Measurements from ENCODE around the gene KRTAP4-8.

DNA sequence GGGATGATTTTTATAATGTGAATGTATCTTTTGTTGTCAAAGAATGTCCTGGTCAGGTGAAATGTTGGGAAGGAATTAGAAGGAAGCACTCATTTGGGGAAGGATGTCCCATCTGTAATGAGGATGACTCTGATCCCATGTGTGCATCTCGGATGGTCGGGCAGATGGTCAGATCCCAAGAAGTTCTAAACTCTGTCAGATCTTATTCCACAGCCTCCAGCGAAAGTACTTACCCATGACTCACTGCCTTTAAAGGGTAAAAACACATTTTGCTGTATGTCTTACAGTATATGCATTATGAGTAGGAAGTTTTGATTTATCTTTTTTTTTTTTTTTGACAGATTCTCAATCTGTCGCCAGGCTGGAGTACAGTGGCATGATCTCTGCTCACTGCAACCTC, 20.8 kb upstream of the KRTAP4-8 start:
- TF ChIP-seq, protein P1, sequence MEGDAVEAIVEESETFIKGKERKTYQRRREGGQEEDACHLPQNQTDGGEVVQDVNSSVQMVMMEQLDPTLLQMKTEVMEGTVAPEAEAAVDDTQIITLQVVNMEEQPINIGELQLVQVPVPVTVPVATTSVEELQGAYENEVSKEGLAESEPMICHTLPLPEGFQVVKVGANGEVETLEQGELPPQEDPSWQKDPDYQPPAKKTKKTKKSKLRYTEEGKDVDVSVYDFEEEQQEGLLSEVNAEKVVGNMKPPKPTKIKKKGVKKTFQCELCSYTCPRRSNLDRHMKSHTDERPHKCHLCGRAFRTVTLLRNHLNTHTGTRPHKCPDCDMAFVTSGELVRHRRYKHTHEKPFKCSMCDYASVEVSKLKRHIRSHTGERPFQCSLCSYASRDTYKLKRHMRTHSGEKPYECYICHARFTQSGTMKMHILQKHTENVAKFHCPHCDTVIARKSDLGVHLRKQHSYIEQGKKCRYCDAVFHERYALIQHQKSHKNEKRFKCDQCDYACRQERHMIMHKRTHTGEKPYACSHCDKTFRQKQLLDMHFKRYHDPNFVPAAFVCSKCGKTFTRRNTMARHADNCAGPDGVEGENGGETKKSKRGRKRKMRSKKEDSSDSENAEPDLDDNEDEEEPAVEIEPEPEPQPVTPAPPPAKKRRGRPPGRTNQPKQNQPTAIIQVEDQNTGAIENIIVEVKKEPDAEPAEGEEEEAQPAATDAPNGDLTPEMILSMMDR (IDR thresholded peaks at IDR 0.05), result no peak
- no peak for TF ChIP-seq POLR2A (IDR thresholded peaks at IDR 0.05)

All from adrenal gland (tissue), 5 donors.